ENCODE data around the gene NECTIN2.

DNA sequence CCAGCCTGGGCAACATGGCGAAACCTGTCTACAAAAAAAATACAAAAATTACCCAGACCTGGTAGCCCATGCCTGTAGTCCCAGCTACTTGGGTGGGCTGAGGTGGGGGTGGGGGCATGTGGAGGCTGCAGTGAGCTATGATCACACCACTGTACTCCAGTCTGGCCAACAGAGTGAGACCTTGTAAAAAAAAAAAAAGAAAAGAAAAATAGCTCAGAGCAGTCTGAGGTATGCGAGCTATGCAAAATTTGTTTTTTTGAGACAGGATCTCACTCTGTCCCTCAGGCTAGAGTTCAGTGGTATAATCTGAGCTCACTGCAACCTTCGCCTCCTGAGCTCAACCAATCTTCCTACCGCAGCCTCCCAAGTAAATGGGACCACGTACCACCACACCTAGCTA is 37.8 kb downstream of the NECTIN2 start:
- TF ChIP-seq POLR2A (IDR thresholded peaks at IDR 0.05; ENCODE audit: low read length): no peak
- TF ChIP-seq GATA1 (IDR thresholded peaks at IDR 0.05; ENCODE audit: low read depth, low read length): no peak

Data from erythroblast (primary cell).